Activated CD4-positive, alpha-beta T cell treated with anti-CD3 and anti-CD28 coated beads for 1 hour (primary cell): Measurements from ENCODE around the gene CHN1.

ENCODE experiments used
- DNase-seq: peaks from one replicate; pipeline ENCODE4 v3.0.0-alpha.2; 2020

The CHN1 gene

GRCh38 chr2:174919947-174920595 lies 85.1 kb downstream of the CHN1 start:
- no peak for DNase-seq

- DNase-seq: no peak
Measured at GRCh38 chr2:174918886-174919526, 86.2 kb downstream of the CHN1 start.

- DNase-seq: no peak
Measured at GRCh38 chr2:174916270-174916930, 88.8 kb downstream of the CHN1 start.

GRCh38 chr2:174914853-174915760 lies 90.1 kb downstream of the CHN1 start:
- DNase-seq: no peak

- DNase-seq: no peak
Measured at GRCh38 chr2:174908284-174908683, 96.9 kb downstream of the CHN1 start.

- DNase-seq: no peak
Measured at GRCh38 chr2:174903264-174903556, 102.0 kb downstream of the CHN1 start.

GRCh38 chr2:174902506-174903263 lies 102.5 kb downstream of the CHN1 start:
- no peak for DNase-seq

GRCh38 chr2:174901075-174901474 lies 104.1 kb downstream of the CHN1 start:
- DNase-seq: no peak

- no peak for DNase-seq
Measured at GRCh38 chr2:174897286-174897685, 107.9 kb downstream of the CHN1 start.

- no peak for DNase-seq
Measured at GRCh38 chr2:174893018-174893417, 112.2 kb downstream of the CHN1 start.

- DNase-seq: no peak
Measured at GRCh38 chr2:174892546-174892945, 112.6 kb downstream of the CHN1 start.

GRCh38 chr2:174888646-174889271 lies 116.4 kb downstream of the CHN1 start:
- no peak for DNase-seq

GRCh38 chr2:174888146-174888545 lies 117.0 kb downstream of the CHN1 start:
- no peak for DNase-seq

GRCh38 chr2:174882416-174882815 lies 122.8 kb downstream of the CHN1 start:
- DNase-seq: no peak

- DNase-seq: no peak
Measured at GRCh38 chr2:174881678-174882077, 123.5 kb downstream of the CHN1 start.

- no peak for DNase-seq
Measured at GRCh38 chr2:174878537-174879147, 126.5 kb downstream of the CHN1 start.

- DNase-seq: no peak
Measured at GRCh38 chr2:174877751-174878150, 127.4 kb downstream of the CHN1 start.

GRCh38 chr2:174877301-174877700 lies 127.9 kb downstream of the CHN1 start:
- DNase-seq: no peak

GRCh38 chr2:174874085-174874484 lies 131.1 kb downstream of the CHN1 start:
- no peak for DNase-seq

- no peak for DNase-seq
Measured at GRCh38 chr2:174873471-174873870, 131.7 kb downstream of the CHN1 start.

- no peak for DNase-seq
Measured at GRCh38 chr2:174870787-174871186, 134.4 kb downstream of the CHN1 start.

- DNase-seq: no peak
Measured at GRCh38 chr2:174868878-174869277, 136.3 kb downstream of the CHN1 start.
